WTC11 (cell line): ENCODE data around the gene CABCOCO1. TPM values are rescaled to one million over a fixed set of nuclear protein-coding genes. Genes with fewer than 3 reads are reported as not detected.

ENCODE experiments used
- ATAC-seq: fragments of 200-7000 bp; cut with Tn5 transposase; 2 replicates; pipeline ENCODE4 v1.10.0; 2021; ENCODE audit warnings: mild to moderate bottlenecking, moderate library complexity
- CTCF ChIA-PET: fragments of 300-600 bp; sonication (Branson Sonifier 250); formaldehyde crosslinking; loops from one replicate; lab custom pipeline; 2021; ENCODE audit warnings: antibody characterized with exemption; lab: Charles Lee
- POLR2A ChIA-PET: fragments of 350-600 bp; sonication (Branson Sonifier 250); formaldehyde crosslinking; loops from one replicate; lab custom pipeline; 2021; ENCODE audit warnings: antibody characterized with exemption; lab: Charles Lee
- DNase-seq: peaks from one replicate; pipeline ENCODE4 v3.0.0; 2021; ENCODE audit warnings: low spot score
- H3K27ac Mint-ChIP-seq: 2 replicates; pipeline ENCODE4 v1.8.0; 2021; ENCODE audit warnings: mixed read lengths
- H3K27me3 Mint-ChIP-seq: 2 replicates; pipeline ENCODE4 v1.8.0; 2021; ENCODE audit warnings: low read depth, mild to moderate bottlenecking, moderate library complexity, mixed read lengths
- H3K36me3 Mint-ChIP-seq: 2 replicates; pipeline ENCODE4 v1.8.0; 2021; ENCODE audit warnings: mixed read lengths
- H3K4me1 Mint-ChIP-seq: 2 replicates; pipeline ENCODE4 v1.8.0; 2022; ENCODE audit warnings: mixed read lengths
- H3K4me3 Mint-ChIP-seq: 2 replicates; pipeline ENCODE4 v1.8.0; 2021; ENCODE audit warnings: mild to moderate bottlenecking, moderate library complexity, mixed read lengths
- H3K9me3 Mint-ChIP-seq: 2 replicates; pipeline ENCODE4 v1.8.0; 2021; ENCODE audit warnings: mixed read lengths
- AR ChIP-seq: fragments of 250-450 bp; sonication (Bioruptor Pico); IDR thresholded peaks from 2 replicates; pipeline ENCODE4 v1.9.0; 2021; ENCODE audit warnings: mild to moderate bottlenecking
- ATF2 ChIP-seq: sonication (generic); formaldehyde crosslinking; IDR thresholded peaks from 2 replicates; pipeline ENCODE4 v1.8.1; 2022; ENCODE audit warnings: low read depth, missing genetic modification reagents, borderline replicate concordance
- CDX4 ChIP-seq: fragments of 250-450 bp; sonication (Bioruptor Pico); IDR thresholded peaks from 2 replicates; pipeline ENCODE4 v1.9.0; 2021; ENCODE audit warnings: moderate library complexity, mild to moderate bottlenecking, inconsistent platforms, borderline replicate concordance
- CREB1 ChIP-seq: sonication (generic); formaldehyde crosslinking; IDR thresholded peaks from 2 replicates; pipeline ENCODE4 v1.8.0; 2023; ENCODE audit warnings: mild to moderate bottlenecking, missing genetic modification reagents
- E2F1 ChIP-seq: sonication (generic); formaldehyde crosslinking; IDR thresholded peaks from 2 replicates; pipeline ENCODE4 v1.8.0; 2022; ENCODE audit warnings: mild to moderate bottlenecking, missing genetic modification reagents
- E2F5 ChIP-seq: sonication (generic); formaldehyde crosslinking; IDR thresholded peaks from 2 replicates; pipeline ENCODE4 v1.8.1; 2022; ENCODE audit warnings: mild to moderate bottlenecking, moderate library complexity, missing genetic modification reagents
- FOXJ3 ChIP-seq: sonication (generic); formaldehyde crosslinking; IDR thresholded peaks from 2 replicates; pipeline ENCODE4 v1.9.0; 2021; ENCODE audit warnings: missing genetic modification reagents, mild to moderate bottlenecking, borderline replicate concordance
- FOXP1 ChIP-seq: sonication (generic); formaldehyde crosslinking; IDR thresholded peaks from 2 replicates; pipeline ENCODE4 v1.8.0; 2022; ENCODE audit warnings: missing genetic modification reagents, mild to moderate bottlenecking, moderate library complexity, borderline replicate concordance
- FOXP4 ChIP-seq: sonication (generic); formaldehyde crosslinking; IDR thresholded peaks from 2 replicates; pipeline ENCODE4 v1.8.0; 2022; ENCODE audit warnings: mild to moderate bottlenecking, missing genetic modification reagents
- IRF1 ChIP-seq: sonication (generic); formaldehyde crosslinking; IDR thresholded peaks from 2 replicates; pipeline ENCODE4 v1.8.0; 2023; ENCODE audit warnings: missing genetic modification reagents
- NFYB ChIP-seq: sonication (generic); formaldehyde crosslinking; conservative IDR thresholded peaks from 2 replicates; pipeline ENCODE4 v1.8.0; 2022; ENCODE audit warnings: low read depth, missing genetic modification reagents
- OVOL2 ChIP-seq: fragments of 250-450 bp; sonication (Bioruptor Pico); IDR thresholded peaks from 2 replicates; pipeline ENCODE4 v1.9.0; 2021; ENCODE audit warnings: mild to moderate bottlenecking, borderline replicate concordance
- SMAD3 ChIP-seq: sonication (generic); formaldehyde crosslinking; IDR thresholded peaks from 2 replicates; pipeline ENCODE4 v1.8.0; 2022; ENCODE audit warnings: missing genetic modification reagents, mild to moderate bottlenecking, borderline replicate concordance
- TCF7 ChIP-seq: sonication (generic); formaldehyde crosslinking; IDR thresholded peaks from 2 replicates; pipeline ENCODE4 v1.8.0; 2022; ENCODE audit warnings: mild to moderate bottlenecking, low read depth, missing genetic modification reagents, moderate library complexity
- USF1 ChIP-seq: sonication (generic); formaldehyde crosslinking; IDR thresholded peaks from 2 replicates; pipeline ENCODE4 v1.8.0; 2022; ENCODE audit warnings: mild to moderate bottlenecking, missing genetic modification reagents
- ZBTB21 ChIP-seq: sonication (generic); formaldehyde crosslinking; IDR thresholded peaks from 2 replicates; pipeline ENCODE4 v1.8.1; 2023; ENCODE audit warnings: mild to moderate bottlenecking, missing genetic modification reagents, borderline replicate concordance
- ZMAT4 ChIP-seq: fragments of 250-450 bp; sonication (Bioruptor Pico); IDR thresholded peaks from 2 replicates; pipeline ENCODE4 v1.9.0; 2021; ENCODE audit warnings: mild to moderate bottlenecking
- ZNF121 ChIP-seq: sonication (generic); formaldehyde crosslinking; IDR thresholded peaks from 2 replicates; pipeline ENCODE4 v1.8.0; 2023; ENCODE audit warnings: missing genetic modification reagents
- ZNF232 ChIP-seq: sonication (generic); formaldehyde crosslinking; IDR thresholded peaks from 2 replicates; pipeline ENCODE4 v1.8.0; 2022; ENCODE audit warnings: mild to moderate bottlenecking, missing genetic modification reagents
- ZNF317 ChIP-seq: sonication (generic); formaldehyde crosslinking; IDR thresholded peaks from 2 replicates; pipeline ENCODE4 v1.8.1; 2023; ENCODE audit warnings: low read depth, mild to moderate bottlenecking, moderate library complexity, missing genetic modification reagents, borderline replicate concordance
- ZNF425 ChIP-seq: fragments of 250-450 bp; sonication (Bioruptor Pico); conservative IDR thresholded peaks from 2 replicates; pipeline ENCODE4 v1.9.0; 2021; ENCODE audit warnings: mild to moderate bottlenecking
- total RNA-seq: library from RNA; stranded (reverse); gene quantifications from 3 replicates; pipeline ENCODE4 v1.2.3, GENCODE V29; 2021

CABCOCO1 gene
- total RNA-seq, 1 experiment from 2014 or later = not detected

GRCh38 chr10:61701055-61701705 is 38.5 kb downstream of the CABCOCO1 start (continued):
- TF ChIP-seq USF1 (CRISPR knock-in tag) = no peak
- TF ChIP-seq FOXP4 = no peak
- no peak for TF ChIP-seq IRF1 (CRISPR knock-in tag)
- no peak for TF ChIP-seq NFYB

- no peak for ATAC-seq
- H3K27ac Mint-ChIP-seq = no peak overlapping the region
- no peaks in the 10 kb centered on the region for H3K9me3 Mint-ChIP-seq
- ChIA-PET CTCF (no interaction called here), POLR2A (no interaction called here)
- H3K4me1 Mint-ChIP-seq = no peaks in the 10 kb centered on the region
- H3K36me3 Mint-ChIP-seq = no peaks in the 10 kb centered on the region
- H3K27me3 Mint-ChIP-seq = no peaks in the 10 kb centered on the region
- DNase-seq = no peak
- no peak overlapping the region for H3K4me3 Mint-ChIP-seq
- TF ChIP-seq E2F5 = no peak
- TF ChIP-seq CDX4 = no peak
- TF ChIP-seq E2F1 (CRISPR knock-in tag) = no peak
- no peak for TF ChIP-seq TCF7 (CRISPR knock-in tag)
- no peak for TF ChIP-seq ZNF121 (CRISPR knock-in tag)
- no peak for TF ChIP-seq OVOL2 (CRISPR knock-in tag)
- no peak for TF ChIP-seq ZNF425
- TF ChIP-seq ZNF232 (CRISPR knock-in tag) = no peak
- TF ChIP-seq SMAD3 (CRISPR knock-in tag) = no peak
- TF ChIP-seq ZNF317 (CRISPR knock-in tag) = no peak
- no peak for TF ChIP-seq AR (CRISPR knock-in tag)
- no peak for TF ChIP-seq FOXP1
- TF ChIP-seq CREB1 (CRISPR knock-in tag) = no peak
- no peak for TF ChIP-seq ZBTB21
- no peak for TF ChIP-seq ZMAT4
- no peak for TF ChIP-seq ATF2 (CRISPR knock-in tag)
- no peak for TF ChIP-seq FOXJ3
Measured at GRCh38 chr10:61701706-61702105, 39.0 kb downstream of the CABCOCO1 start.
